LNCaP clone FGC (cell line): ENCODE measurements around the gene ZNF740.

Source experiments
- DNase-seq: peaks from one replicate; pipeline ENCODE4 v3.0.0-alpha.2; 2011; ENCODE audit warnings: low read depth
- H3K4me3 ChIP-seq: 2 replicates; pipeline ENCODE4 v1.5.1; 2011; ENCODE audit warnings: mild to moderate bottlenecking, low read depth, low read length, control low read depth
- TF ChIP-seq, protein P1 (sequence below): IDR thresholded peaks from 2 replicates; pipeline ENCODE4 v1.5.1; 2012; ENCODE audit warnings: mild to moderate bottlenecking; ENCODE audit not compliant: control insufficient read depth, insufficient read depth; ENCODE audit errors: extremely low read depth

Gene ZNF740

DNA sequence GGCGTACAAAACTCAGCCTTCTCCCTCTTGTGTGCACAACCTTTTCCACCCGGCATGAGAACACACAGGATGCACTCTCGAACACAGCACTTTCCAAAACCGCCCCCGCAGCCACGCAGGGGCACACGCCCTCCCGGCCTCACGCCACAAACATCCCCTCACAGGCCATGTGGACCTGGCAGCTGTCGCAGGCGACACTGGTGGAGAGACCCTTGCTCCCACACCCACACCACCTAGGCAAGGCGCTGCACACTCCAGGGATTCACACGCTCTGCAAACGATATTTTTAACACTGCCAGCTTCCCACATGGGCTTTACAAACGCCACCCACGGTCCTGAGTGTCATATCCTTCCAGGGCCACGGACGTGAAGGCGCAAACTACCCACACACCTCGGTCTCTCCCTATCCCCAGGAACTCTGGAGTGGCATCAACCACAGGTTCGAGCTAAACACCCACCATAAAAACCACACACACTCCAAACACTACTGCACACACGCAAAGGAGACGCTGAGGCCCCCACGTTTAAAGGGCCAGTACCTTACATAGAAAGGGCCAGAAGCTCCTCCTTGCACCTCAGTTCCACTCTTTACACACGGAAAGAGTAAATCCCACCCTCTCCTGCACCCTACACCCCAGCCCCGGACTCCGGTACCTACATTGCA lies 38.9 kb downstream of the ZNF740 start:
- H3K4me3 ChIP-seq = no peak overlapping the region
- TF ChIP-seq, protein P1, sequence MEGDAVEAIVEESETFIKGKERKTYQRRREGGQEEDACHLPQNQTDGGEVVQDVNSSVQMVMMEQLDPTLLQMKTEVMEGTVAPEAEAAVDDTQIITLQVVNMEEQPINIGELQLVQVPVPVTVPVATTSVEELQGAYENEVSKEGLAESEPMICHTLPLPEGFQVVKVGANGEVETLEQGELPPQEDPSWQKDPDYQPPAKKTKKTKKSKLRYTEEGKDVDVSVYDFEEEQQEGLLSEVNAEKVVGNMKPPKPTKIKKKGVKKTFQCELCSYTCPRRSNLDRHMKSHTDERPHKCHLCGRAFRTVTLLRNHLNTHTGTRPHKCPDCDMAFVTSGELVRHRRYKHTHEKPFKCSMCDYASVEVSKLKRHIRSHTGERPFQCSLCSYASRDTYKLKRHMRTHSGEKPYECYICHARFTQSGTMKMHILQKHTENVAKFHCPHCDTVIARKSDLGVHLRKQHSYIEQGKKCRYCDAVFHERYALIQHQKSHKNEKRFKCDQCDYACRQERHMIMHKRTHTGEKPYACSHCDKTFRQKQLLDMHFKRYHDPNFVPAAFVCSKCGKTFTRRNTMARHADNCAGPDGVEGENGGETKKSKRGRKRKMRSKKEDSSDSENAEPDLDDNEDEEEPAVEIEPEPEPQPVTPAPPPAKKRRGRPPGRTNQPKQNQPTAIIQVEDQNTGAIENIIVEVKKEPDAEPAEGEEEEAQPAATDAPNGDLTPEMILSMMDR = no peak
- DNase-seq = no peak

DNA sequence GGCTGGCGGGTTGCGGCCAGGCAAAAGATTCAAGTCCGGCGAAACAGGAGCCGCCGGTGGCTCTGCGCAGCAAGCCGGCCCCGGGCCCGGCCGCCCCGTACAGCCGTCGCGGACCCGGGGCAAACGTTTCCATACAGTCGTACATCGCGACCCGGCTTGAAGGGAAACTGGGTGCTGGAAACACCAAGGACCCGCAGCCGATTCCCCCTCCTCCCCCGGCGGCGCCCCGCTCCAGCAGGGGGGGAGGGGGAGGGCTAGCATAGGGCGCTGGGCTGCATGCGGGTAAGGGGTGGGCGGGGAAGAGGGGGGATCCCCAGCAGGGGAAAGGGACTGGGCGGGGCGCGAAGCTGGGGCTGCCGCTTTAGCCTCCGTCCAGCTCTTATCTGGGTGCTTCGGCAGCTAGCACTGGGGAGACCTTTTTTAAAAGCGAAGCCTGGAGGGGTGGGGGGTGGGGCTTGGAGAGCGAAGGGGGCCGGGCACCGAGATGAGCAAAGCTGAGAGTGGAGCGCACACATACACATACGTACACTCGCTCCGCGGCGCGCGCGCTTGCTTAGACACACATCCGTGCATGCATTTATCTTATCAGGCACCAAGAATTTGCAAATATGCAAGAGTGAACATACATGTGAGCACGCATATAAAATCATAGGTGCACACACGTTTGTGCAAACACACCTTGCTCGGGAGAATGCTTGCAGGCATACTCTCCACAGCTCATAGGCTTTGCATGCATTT lies 39.6 kb downstream of the ZNF740 start:
- TF ChIP-seq, protein P1 = no peak
- H3K4me3 ChIP-seq = peak overlapping the region; percentile 57
- DNase-seq = no peak

DNA sequence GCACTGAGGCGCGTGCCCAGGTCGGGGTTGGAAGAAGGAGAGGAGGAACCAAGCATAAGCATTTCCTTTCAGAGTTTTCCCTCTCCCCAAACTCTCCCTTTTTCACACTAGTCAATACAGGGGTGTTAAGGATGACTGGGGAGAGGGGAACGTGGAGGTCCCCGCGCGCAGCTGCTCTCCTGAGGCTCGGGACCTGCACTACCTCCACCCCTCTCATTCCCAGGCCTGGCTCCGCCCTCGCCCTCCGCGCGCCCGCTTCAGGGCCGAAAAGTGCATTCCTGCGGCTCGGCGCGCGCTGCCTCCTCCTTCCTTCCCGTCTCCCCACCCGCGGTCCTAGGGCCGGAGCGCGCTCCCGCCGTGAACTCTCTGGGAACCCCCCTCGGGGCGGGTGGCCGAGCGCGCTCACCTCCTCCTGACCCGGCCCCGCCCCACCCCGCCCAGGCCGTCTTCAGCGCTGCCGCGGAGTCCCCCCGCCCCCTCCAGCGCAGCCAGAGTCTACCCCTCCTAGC lies 40.2 kb downstream of the ZNF740 start:
- TF ChIP-seq, protein P1 = no peak
- H3K4me3 ChIP-seq = peak overlapping the region; percentile 57
- peak; percentile 51 for DNase-seq

DNA sequence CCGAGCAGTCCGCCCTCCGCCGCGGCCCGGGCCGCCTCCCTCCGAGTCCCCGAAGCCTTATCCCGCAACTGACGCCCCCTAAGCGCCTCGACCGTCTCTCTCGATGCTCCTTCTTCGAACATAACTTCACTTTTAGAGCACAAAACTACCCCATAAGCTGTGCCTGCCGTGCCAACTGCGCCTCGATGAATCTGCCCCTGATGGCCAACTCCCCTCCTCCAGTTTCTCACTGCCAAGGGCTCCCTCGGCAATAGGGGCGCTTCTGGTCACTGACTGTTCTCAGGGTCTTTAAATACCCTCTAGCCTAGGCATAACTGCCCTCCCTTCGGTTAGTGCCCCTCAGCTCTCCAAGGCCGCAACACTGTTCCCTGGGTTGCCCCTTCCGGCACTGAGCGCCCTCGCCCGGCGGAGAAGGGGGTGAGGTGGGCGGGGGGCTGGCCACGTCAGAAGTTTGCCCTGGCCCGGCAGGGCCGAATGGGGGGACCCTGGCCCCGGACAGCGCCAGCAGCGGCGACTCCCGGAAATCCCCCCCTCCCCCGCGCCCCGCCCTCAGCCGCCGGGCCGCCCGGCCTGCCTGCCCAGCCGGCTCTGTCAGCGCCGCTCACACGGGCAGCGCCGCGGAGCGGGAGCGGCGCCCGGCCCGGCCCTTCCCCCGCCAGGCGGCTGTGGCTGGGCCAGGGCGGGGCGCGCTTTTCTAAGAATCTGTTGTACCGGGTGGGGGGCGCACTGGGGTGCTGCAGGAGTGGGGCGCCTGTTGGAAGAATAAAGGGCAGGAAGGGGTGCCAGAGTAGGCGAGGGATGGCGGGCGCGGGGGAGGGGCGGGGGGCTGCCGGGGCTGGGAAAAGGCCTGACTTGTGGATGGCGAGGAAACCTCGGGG lies 40.9 kb downstream of the ZNF740 start:
- peak overlapping the region; percentile 57 for H3K4me3 ChIP-seq
- TF ChIP-seq, protein P1 = peak; percentile 32
- DNase-seq = no peak

DNA sequence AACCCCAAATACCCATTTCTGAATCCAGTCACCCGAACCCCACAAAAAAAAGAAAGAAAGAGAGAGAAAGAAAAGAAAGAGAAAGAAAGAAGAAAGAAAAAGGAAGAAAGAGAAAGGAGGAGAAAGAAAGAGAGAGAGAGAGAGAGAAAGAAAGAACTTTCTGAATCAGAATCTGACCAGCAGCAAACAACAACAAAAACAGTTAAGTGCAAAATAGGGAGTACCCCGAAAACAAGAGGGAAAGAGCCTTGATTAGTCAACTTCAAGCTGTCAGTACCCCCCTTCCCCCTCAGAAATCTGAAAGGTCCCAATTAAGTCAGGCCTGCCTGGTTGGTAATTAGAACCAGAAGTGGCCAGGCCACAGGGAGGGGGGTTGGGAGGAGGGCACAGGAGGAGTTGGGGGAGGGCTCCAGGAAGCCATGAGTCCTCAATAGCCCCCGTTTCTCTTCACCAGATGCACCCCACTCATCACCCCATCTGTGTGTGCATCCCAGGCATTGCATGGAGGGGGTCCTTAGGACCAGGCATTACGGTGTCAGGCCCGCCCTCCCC lies 41.7 kb downstream of the ZNF740 start:
- DNase-seq = no peak
- peak overlapping the region; percentile 29; the same call in 1 of the 2 replicates for H3K4me3 ChIP-seq
- TF ChIP-seq, protein P1 = no peak

DNA sequence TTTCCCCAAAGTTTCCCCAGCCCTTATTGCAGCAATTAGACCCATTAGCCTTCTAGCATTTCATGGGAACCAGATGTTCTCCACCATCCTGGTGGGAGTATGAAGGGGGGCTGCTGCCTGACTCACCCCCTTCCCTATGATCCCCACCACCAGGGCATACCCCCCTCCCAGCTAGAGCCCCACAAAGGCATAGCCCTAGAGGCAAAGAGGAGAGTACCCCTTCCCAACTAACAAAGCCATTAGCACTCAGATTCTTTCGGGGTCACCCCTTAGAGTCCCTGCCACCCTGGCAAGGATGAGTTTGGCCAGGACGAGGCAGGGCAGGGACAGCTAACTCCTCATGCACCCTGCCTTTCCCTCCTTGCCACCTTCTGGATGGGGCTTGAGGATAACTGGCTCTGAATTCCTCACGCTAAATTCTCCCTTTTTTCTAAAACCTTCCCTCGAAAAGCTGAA lies 42.3 kb downstream of the ZNF740 start:
- no peak for DNase-seq
- TF ChIP-seq, protein P1 = no peak
- no peak overlapping the region for H3K4me3 ChIP-seq
